ENCODE measurements around the gene REEP6. TPM values are rescaled to one million over a fixed set of nuclear protein-coding genes. Genes with fewer than 3 reads are reported as not detected.
"Not testable (repeated sequence)": the region's sequence is repeated elsewhere in the genome, so short reads cannot be mapped to it uniquely, and the experiment has no call there.

REEP6 gene
- total and polyA plus RNA-seq, 2 of the 4 experiments (the other 2 are of a cell fraction): 1.3 to 2.2 TPM

- ATAC-seq (ENCODE audit: low read depth); H3K4me3 ChIP-seq (ENCODE audit: insufficient read depth, low read depth, low read length); H3K18ac ChIP-seq (ENCODE audit: low read depth, low read length); H3K9me3 ChIP-seq (ENCODE audit: control insufficient read depth, insufficient read depth, low read length); H3K27me3 ChIP-seq (ENCODE audit: control insufficient read depth, insufficient read depth, low read length); H2AK5ac ChIP-seq (ENCODE audit: low read depth, low read length); H3K56ac ChIP-seq (ENCODE audit: extremely low read depth, insufficient read depth, low read length); POLR2A ChIA-PET (ENCODE audit: unreplicated experiment); BruUV-seq (replicated peaks); H4K91ac ChIP-seq (ENCODE audit: insufficient read depth, low read depth, low read length); H4K5ac ChIP-seq (ENCODE audit: low read depth, low read length); dilution Hi-C loops (cut with HindIII; ENCODE audit: low sequenced_read_pairs, unreplicated experiment); H3K4ac ChIP-seq (ENCODE audit: low read depth, low read length); H4K8ac ChIP-seq (ENCODE audit: low read depth in 2 of 2, low read length in 2 of 2); H2BK5ac ChIP-seq (ENCODE audit: low read depth, low read length, poor library complexity, severe bottlenecking); H2BK120ac ChIP-seq (ENCODE audit: low read depth, low read length); CTCF ChIA-PET; H2BK15ac ChIP-seq (ENCODE audit: low read depth, low read length); H2BK20ac ChIP-seq (ENCODE audit: low read depth, low read length); H3K14ac ChIP-seq (replicated peaks; ENCODE audit: low read depth, low read length); H3K4me2 ChIP-seq (ENCODE audit: low read depth, low read length); H3K27ac ChIP-seq (ENCODE audit: insufficient read depth, low read length); H3K9me1 ChIP-seq (ENCODE audit: insufficient read depth, low read length); H2AFZ ChIP-seq (replicated peaks; ENCODE audit: low read length, poor library complexity); H3K9ac ChIP-seq (ENCODE audit: low read depth, low read length); H2AK9ac ChIP-seq (replicated peaks; ENCODE audit: low read depth, low read length, poor library complexity); H4K20me1 ChIP-seq (ENCODE audit: insufficient read depth, low read length); H3K36me3 ChIP-seq (ENCODE audit: control insufficient read depth, insufficient read depth, low read length); intact Hi-C loops (cut with micrococcal nuclease); H3K4me1 ChIP-seq (ENCODE audit: control insufficient read depth, insufficient read depth, low read length); DNase-seq; H3K23ac ChIP-seq (ENCODE audit: low read depth, low read length); H3K79me1 ChIP-seq (ENCODE audit: low read depth in 1 of 2, low read length in 2 of 2): not testable (repeated sequence)
- in situ Hi-C loops (cut with MboI; ENCODE audit: low sequenced_read_pairs): loop anchor here (25.0 kb wide), 1 partner anchor 252 kb away; no protein-coding TSS in a partner anchor
- 94% methylated on average over 3 of the region's 7 CpGs; no CpG with 5 or more reads in 1 of the 2 experiments for WGBS, 2 experiments (ENCODE audit: extremely low coverage in 2 of 2, insufficient read length in 1 of 2)
Measured at GRCh38 chr19:1535699-1536098, 44.7 kb downstream of the REEP6 start.
